Activated CD4-positive, alpha-beta T cell treated with anti-CD3 and anti-CD28 coated beads for 24 hours (primary cell): Measurements from ENCODE around the gene OCIAD2.
"Not testable (repeated sequence)": the region's sequence is repeated elsewhere in the genome, so short reads cannot be mapped to it uniquely, and the experiment has no call there.

Experiments used
- DNase-seq, 2 donors: peaks; one replicate each; pipeline ENCODE4 v3.0.0-alpha.2; 2020; ENCODE audit warnings: low read depth in 2 of 2

OCIAD2 gene

DNA sequence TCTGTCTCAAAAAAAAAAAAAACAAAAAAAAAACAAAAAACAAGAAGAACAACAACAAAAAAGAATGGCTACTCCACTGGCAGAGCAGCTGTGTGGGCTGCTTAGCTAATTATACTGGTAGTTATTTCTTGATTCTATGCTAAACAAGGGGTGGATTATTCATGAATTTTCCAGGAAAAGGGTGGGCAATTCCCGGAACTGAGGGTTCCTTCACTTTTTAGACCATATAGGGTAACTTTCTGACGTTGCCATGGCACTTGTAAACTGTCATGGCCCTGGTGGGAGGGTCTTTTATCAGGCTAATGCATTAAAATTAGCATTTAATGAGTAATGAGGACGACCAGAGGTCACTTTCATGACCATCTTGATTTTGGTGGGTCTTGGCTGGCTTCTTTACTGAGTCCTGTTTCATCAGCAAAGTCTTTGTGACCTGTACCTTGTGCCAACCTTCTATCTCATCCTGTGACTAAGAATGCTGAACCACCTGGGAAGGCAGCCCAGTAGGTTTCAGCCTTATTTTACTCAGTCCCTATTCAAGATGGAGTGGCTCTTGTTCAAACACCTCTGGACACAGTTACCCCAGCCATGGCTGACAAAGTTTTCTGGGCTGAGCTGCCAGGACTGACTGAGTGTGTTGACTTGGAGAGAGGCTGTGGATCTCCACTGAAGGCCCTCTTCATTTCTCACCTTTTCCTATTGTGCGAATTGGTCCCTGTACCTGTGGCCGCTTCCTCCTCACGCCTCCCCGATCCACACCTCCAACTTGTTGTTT is 1.3 kb upstream of the OCIAD2 start:
- no peak for DNase-seq

GRCh38 chr4:48905363-48906015 is 1.1 kb downstream of the OCIAD2 start:
- no peak for DNase-seq

GRCh38 chr4:48904541-48905142 is 1.9 kb downstream of the OCIAD2 start:
- no peak for DNase-seq

DNA sequence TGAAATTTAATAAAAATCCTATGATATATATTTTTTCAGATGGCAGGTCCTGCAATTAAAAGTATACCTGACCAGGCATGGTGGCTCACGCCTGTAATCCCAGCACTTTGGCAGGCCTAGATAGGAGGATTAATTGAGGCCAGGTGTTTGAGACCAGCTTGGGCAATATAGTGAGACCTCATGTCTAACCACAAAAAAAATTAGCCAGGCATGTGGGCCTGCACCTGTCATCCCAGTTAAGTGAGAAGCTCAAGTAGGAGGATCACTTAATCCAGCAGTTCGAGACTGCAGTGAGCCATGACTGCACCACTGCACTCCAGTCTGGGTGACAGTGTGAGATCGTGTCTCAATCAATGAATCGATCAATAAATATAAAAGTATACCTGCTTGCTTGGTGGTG is 2.5 kb downstream of the OCIAD2 start:
- DNase-seq: no peak

DNA sequence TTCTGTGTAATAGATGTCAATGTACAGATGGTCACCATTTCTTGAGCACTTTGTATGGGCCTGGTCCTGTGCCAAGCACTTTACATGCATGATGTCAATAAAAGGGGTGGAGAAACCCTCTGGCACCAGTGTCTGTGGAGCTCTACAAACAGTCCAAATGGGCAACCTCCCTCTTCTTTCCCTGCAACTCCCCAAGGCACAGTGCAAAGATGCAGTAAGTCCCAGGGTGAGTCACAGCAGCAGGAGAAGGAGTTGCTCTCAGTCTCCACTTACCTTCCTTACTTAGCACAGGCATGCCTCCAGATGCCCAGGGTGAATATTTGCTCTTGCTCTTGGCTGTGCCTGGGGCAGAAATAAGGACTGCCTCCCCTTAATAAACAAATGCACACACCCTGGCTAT is 4.3 kb downstream of the OCIAD2 start:
- no peak for DNase-seq

DNA sequence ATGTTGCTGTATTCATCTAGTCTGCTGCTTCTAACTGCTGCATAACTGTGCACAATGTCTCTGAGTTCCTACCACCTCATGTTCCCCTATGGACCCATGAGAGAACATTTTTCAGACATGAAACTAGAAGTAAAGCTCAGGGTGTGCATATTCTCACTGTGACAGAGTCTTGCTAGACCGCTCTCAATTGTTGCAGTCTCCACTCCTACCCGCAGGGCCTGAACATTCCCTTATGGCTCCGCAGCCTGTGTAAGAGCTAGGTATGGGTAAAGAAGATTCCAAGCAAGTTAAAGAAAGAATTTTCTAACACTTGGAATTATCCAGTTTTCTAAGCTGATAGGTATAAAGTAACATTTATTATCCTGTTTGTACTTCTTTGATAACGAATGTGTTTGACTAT is 5.4 kb downstream of the OCIAD2 start:
- no peak for DNase-seq

DNA sequence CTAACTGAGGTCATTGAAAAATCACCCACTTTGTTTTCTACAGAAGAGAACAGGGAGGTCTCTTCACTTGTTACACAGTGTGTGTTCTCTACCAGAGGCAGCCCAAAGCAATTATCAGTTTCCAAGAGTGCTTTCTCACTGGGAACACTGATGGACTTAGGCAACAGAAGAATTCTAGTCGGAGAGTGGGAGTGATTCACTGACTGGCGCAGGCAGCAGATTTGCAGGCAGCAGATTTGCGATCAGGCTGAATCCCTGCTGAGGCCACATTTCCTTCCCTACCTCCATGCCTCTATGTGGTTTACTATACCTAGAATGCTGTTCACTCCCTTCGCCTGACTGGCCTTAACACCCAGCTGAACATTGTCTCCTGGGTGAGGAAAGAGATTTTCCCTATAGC is 6.6 kb downstream of the OCIAD2 start:
- DNase-seq: no peak

DNA sequence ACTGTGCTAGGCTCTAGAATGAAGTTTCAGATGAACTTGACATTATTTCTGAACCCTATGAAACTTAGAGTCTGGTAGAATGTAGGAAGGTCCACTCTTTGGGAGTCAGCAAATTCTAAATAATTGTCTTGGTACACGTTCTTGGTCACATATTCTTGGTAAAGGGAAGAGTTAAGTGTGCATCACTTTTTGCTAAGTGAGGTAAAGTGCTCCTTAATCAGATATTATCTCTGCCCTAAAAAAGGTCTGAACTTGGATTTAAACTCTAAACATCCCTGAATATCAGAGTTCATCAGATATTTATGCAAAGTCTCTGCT is 7.2 kb downstream of the OCIAD2 start:
- no peak for DNase-seq

GRCh38 chr4:48898733-48899431 is 7.7 kb downstream of the OCIAD2 start:
- DNase-seq: no peak

DNA sequence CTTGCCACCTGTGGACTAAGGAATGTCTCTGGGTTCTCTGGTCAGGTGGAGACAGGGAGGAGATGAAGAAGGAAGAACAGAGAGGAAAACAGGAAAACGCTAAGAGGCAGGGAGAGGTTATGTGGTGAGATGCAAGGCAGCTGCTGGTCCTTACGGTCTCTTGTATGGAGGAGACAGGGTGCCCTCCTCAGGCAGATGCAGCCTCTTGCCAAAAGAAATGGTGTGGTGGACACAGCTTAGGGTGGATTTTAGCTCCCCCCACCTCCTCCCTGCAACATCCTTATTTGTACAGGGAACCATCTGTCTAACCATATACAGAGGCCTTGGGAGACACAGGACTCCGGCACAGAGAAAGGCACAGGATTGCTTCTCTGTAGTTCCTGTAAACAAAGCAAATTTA is 9.7 kb downstream of the OCIAD2 start:
- no peak for DNase-seq

GRCh38 chr4:48891028-48891619 is 15.4 kb downstream of the OCIAD2 start:
- DNase-seq: no peak

DNA sequence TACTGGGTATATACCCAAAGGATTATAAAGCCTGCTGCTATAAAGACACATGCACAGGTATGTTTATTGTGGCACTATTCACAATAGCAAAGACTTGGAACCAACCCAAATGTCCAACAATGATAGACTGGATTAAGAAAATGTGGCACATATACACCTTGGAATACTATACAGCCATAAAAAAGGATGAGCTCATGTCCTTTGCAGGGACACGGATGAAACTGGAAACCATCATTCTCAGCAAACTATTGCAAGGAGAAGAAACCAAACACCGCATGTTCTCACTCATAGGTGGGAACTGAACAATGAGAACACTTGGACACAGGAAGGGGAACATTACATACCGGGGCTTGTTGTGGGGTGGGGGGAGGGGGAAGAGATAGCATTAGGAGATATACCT is 16.8 kb downstream of the OCIAD2 start:
- DNase-seq: not testable (repeated sequence)

GRCh38 chr4:48881646-48882045 is 24.9 kb downstream of the OCIAD2 start:
- not testable (repeated sequence) for DNase-seq

DNA sequence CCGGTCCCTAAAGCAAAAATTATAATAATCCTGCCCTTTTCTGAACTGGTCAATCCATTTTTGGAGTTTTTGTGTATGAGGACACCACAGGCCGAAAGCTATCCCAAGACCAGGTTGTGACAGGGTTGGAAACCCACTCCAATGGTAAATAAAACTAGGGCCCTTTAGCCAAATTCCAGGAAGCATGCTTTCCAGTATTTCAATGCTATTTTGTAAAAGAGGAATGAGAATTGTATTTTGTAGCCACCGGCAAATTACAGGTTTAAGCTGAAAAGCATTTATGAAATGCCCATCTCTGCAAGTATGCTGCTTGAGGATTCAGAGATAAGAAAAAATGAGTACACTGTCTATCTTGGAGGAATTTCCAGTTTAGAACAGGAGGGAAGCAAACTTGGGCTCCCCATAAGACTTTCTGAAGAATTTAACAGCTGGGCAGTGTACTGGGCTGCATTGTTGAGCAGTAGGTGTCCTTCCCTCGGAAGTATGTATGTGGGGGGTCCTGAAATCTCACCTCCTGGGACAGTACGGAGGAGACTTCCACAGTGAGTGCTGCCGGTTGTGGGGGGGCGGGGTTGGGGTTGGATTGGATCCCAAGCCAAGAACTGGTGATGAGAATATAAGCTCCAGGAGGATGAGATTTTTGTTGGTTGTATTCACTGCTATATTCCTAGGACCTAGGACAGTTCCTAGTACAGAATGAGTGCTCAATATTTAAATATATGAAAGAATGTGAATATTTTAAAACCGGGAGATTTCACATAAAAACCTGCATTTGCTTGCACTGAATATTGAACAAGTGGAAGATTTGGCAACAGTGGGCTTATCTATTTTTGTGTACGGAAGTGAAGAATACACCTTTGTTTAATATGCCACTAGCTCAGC is 26.8 kb downstream of the OCIAD2 start:
- DNase-seq: no peak

DNA sequence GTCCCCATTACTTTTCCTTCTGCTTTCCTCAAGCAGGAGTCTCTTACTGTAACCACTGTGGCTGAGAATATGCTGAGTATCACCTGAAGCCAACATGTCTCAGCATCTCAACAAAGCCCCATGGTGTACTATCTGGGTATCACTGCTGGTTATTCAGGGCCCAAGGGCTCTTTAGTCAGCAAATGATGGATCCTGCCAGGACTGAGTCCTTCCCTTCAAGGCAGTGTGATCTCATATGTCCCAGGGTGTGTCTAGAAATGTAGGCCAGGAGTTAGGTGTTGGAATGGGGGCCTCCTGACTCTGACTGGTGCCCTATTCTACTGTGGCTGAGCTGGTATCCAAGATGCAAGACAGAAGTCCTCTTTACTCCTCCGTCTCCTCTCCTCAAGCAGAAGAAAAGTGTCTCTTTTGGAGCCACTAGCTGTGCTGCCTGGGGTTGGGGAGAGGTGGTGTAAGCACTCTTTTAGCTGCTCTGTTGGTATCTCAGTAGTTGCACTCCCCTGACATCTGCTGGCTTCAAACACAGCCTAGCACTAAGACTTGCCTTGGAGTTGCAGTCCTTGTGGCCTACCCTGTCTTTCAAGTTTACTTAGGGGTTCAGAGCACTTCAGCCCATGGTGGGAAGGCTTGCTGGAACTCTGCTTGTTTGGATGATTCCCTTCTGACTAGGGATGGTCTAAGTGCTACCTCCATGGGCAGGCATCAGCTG is 28.6 kb downstream of the OCIAD2 start:
- DNase-seq: no peak

DNA sequence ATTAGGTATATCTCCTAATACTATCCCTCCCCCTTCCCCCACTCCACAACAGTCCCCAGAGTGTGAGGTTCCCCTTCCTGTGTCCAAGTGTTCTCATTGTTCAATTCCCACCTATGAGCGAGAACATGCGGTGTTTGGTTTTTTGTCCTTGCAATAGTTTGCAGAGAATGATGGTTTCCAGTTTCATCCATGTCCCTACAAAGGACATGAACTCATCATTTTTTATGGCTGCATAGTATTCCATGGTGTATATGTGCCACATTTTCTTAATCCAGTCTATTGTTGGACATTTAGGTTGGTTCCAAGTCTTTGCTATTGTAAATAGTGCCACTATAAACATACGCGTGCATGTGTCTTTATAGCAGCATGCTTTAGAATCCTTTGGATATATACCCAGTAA is 41.9 kb downstream of the OCIAD2 start:
- DNase-seq: not testable (repeated sequence)

- no peak for DNase-seq
These were observed 42.8 kb downstream of the OCIAD2 start for GRCh38 chr4:48863728-48864127.

- DNase-seq: no peak
These were observed 43.9 kb downstream of the OCIAD2 start for GRCh38 chr4:48862661-48863060.

- no peak for DNase-seq
These were observed 44.5 kb downstream of the OCIAD2 start for GRCh38 chr4:48862038-48862437.

DNA sequence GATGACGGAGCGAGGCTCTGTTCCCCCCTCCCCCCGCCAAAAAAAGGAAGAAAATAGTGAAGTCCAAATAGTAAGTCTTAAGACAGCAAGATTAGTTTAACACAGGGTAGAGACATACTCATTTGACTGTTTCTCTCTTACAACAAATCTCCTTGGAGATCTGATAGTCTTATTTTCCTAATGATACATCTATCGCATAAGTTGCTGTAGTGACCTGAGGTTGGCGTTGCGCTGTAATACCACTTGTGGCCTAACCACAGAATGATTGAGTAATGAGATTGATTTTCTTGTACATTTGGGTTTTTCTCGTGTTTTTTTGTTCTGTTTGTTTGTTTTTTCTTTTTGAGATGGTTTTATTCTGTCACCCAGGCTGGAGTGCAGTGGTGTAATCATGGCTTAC is 48.4 kb downstream of the OCIAD2 start:
- DNase-seq: no peak

DNA sequence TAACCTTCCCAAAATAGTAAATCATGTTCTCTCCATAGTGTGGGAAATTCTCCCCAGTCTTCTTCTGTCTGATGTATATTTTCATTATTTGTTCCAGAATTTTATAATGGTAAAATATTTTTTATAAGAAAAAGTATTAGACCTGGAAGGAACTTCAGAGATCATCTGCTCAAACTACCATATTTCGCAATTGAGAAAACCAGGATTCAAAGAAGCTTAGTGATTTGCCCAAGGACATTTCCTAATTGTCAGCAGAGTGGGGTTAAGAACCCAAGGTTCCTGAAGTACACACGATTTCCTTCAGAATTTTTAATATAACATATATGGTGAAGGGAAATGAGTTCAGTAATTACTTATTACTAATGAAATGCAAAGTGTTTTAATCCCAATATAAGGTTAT is 51.6 kb downstream of the OCIAD2 start:
- no peak for DNase-seq
